Measurements from ENCODE around the gene SYNJ2. TPM values are rescaled to one million over a fixed set of nuclear protein-coding genes. Genes with fewer than 3 reads are reported as not detected.

The SYNJ2 gene
- total and polyA plus RNA-seq, 2 of the 4 experiments (the other 2 are of a cell fraction): 40.8 to 45.2 TPM

GRCh38 chr6:158077676-158078075 lies 96.0 kb downstream of the SYNJ2 start:
- Histone ChIP-seq H3K14ac (replicated peaks; ENCODE audit: low read depth, low read length) (no peak overlapping the region), H3K27ac (ENCODE audit: insufficient read depth, low read length) (no peak overlapping the region), H3K4me3 (ENCODE audit: insufficient read depth, low read depth, low read length) (no peak overlapping the region), H3K9me3 (ENCODE audit: control insufficient read depth, insufficient read depth, low read length) (no peaks in the 10 kb centered on the region), H3K27me3 (ENCODE audit: control insufficient read depth, insufficient read depth, low read length) (no peaks in the 10 kb centered on the region), H3K18ac (ENCODE audit: low read depth, low read length) (no peak overlapping the region), H4K8ac (ENCODE audit: low read depth in 2 of 2, low read length in 2 of 2) (no peak overlapping the region), H2AK5ac (ENCODE audit: low read depth, low read length) (no peak overlapping the region), H3K79me1 (ENCODE audit: low read depth in 1 of 2, low read length in 2 of 2) (peaks cover 16 to 28% of the 10 kb centered on the region in 2 experiments), H2AFZ (replicated peaks; ENCODE audit: low read length, poor library complexity) (no peak overlapping the region), H3K4me1 (ENCODE audit: control insufficient read depth, insufficient read depth, low read length) (no peaks in the 10 kb centered on the region), H2BK5ac (ENCODE audit: low read depth, low read length, poor library complexity, severe bottlenecking) (no peak overlapping the region), H3K56ac (ENCODE audit: extremely low read depth, insufficient read depth, low read length) (no peak overlapping the region), H3K9me1 (ENCODE audit: insufficient read depth, low read length) (no peaks in the 10 kb centered on the region; the same call in 1 of the 2 replicates), H2BK120ac (ENCODE audit: low read depth, low read length) (no peak overlapping the region), H3K36me3 (ENCODE audit: control insufficient read depth, insufficient read depth, low read length) (peaks cover 47% of the 10 kb centered on the region), H3K4ac (ENCODE audit: low read depth, low read length) (no peak overlapping the region), H3K23ac (ENCODE audit: low read depth, low read length) (no peak overlapping the region), H4K91ac (ENCODE audit: insufficient read depth, low read depth, low read length) (no peak overlapping the region), H3K9ac (ENCODE audit: low read depth, low read length) (no peak overlapping the region), H2BK20ac (ENCODE audit: low read depth, low read length) (no peak overlapping the region), H4K20me1 (ENCODE audit: insufficient read depth, low read length) (no peaks in the 10 kb centered on the region), H2AK9ac (replicated peaks; ENCODE audit: low read depth, low read length, poor library complexity) (no peak overlapping the region), H3K4me2 (ENCODE audit: low read depth, low read length) (no peak overlapping the region), H2BK15ac (ENCODE audit: low read depth, low read length) (no peak overlapping the region), H4K5ac (ENCODE audit: low read depth, low read length) (no peak overlapping the region)
- ChIA-PET POLR2A (ENCODE audit: unreplicated experiment) (no interaction called here), CTCF (interaction anchor here (0.6 to 1.1 kb wide), 4 partner anchors 9 to 289 kb away, joined by 3 to 4 read pairs (median 3); no protein-coding TSS in a partner anchor)
- in situ Hi-C loops (cut with MboI; ENCODE audit: low sequenced_read_pairs): loop anchor here (10.0 kb wide), 1 partner anchor 763 kb away; no protein-coding TSS in a partner anchor
- dilution Hi-C loops (cut with HindIII; ENCODE audit: low sequenced_read_pairs, unreplicated experiment): no loop called here
- 90% methylated on average over 6 of the region's 10 CpGs; no CpG with 5 or more reads in 1 of the 2 experiments for WGBS, 2 experiments (ENCODE audit: extremely low coverage in 2 of 2, insufficient read length in 1 of 2)
- intact Hi-C loops (cut with micrococcal nuclease): no loop called here
- TF ChIP-seq RFX5 (IDR thresholded peaks at IDR 0.05; ENCODE audit: low read depth, low read length): no peak
- TF ChIP-seq RCOR1 (IDR thresholded peaks at IDR 0.05; ENCODE audit: insufficient replicate concordance, low read length): no peak
- no peak for TF ChIP-seq MAFK (IDR thresholded peaks at IDR 0.05; ENCODE audit: low read depth, low read length)
- TF ChIP-seq MXI1 (IDR thresholded peaks at IDR 0.05; ENCODE audit: borderline replicate concordance, low read depth, low read length): no peak
- no peak for TF ChIP-seq RAD21 (IDR thresholded peaks at IDR 0.05; ENCODE audit: low read length)
- TF ChIP-seq, protein P1, sequence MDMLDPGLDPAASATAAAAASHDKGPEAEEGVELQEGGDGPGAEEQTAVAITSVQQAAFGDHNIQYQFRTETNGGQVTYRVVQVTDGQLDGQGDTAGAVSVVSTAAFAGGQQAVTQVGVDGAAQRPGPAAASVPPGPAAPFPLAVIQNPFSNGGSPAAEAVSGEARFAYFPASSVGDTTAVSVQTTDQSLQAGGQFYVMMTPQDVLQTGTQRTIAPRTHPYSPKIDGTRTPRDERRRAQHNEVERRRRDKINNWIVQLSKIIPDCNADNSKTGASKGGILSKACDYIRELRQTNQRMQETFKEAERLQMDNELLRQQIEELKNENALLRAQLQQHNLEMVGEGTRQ (IDR thresholded peaks at IDR 0.05; ENCODE audit: low read depth, low read length): no peak
- TSS peak; percentile 19 for BruUV-seq (replicated peaks)
- ATAC-seq (ENCODE audit: low read depth): no peak
- no peak for DNase-seq
